Glutamatergic neuron (in vitro differentiated cells): ENCODE measurements around the gene ARL6IP4. TPM values are rescaled to one million over a fixed set of nuclear protein-coding genes. Genes with fewer than 3 reads are reported as not detected.

ENCODE experiments used
- DNase-seq: peaks from one replicate; pipeline ENCODE4 v3.0.0; 2022
- H3K27ac Mint-ChIP-seq: one replicate; pipeline ENCODE4 v1.8.0; 2020; ENCODE audit warnings: mild to moderate bottlenecking, mixed read lengths, inconsistent platforms; ENCODE audit not compliant: unreplicated experiment
- H3K27me3 Mint-ChIP-seq: one replicate; pipeline ENCODE4 v1.8.0; 2020; ENCODE audit warnings: mild to moderate bottlenecking, moderate library complexity, mixed read lengths, inconsistent platforms; ENCODE audit not compliant: unreplicated experiment
- H3K36me3 Mint-ChIP-seq: one replicate; pipeline ENCODE4 v1.8.0; 2020; ENCODE audit warnings: mild to moderate bottlenecking, mixed read lengths, inconsistent platforms; ENCODE audit not compliant: unreplicated experiment
- H3K4me1 Mint-ChIP-seq: one replicate; pipeline ENCODE4 v1.8.0; 2020; ENCODE audit warnings: mild to moderate bottlenecking, low read depth, mixed read lengths, inconsistent platforms; ENCODE audit not compliant: unreplicated experiment
- H3K4me3 Mint-ChIP-seq: one replicate; pipeline ENCODE4 v1.8.0; 2020; ENCODE audit warnings: mild to moderate bottlenecking, mixed read lengths, inconsistent platforms; ENCODE audit not compliant: unreplicated experiment
- H3K9me3 Mint-ChIP-seq: one replicate; pipeline ENCODE4 v1.8.0; 2020; ENCODE audit warnings: mild to moderate bottlenecking, moderate library complexity, mixed read lengths, inconsistent platforms; ENCODE audit not compliant: unreplicated experiment
- total RNA-seq: library from RNA; stranded (reverse); fragmentation: NEBNext Ultra II Directional; extraction: Animal tissue kit (Norgen Biotek cat#: 25700); gene quantifications from one replicate; pipeline ENCODE4 v1.2.1, GENCODE V29; 2021; ENCODE audit not compliant: unreplicated experiment
- TF ChIP-seq, protein P1 (sequence below): fragments of 200-600 bp; sonication (generic); IDR thresholded peaks from one replicate; pipeline ENCODE4 v1.5.0; 2021; ENCODE audit not compliant: partially characterized antibody, unreplicated experiment

ARL6IP4 gene
- total RNA-seq, 1 donor from 2014 or later = 122 TPM

DNA sequence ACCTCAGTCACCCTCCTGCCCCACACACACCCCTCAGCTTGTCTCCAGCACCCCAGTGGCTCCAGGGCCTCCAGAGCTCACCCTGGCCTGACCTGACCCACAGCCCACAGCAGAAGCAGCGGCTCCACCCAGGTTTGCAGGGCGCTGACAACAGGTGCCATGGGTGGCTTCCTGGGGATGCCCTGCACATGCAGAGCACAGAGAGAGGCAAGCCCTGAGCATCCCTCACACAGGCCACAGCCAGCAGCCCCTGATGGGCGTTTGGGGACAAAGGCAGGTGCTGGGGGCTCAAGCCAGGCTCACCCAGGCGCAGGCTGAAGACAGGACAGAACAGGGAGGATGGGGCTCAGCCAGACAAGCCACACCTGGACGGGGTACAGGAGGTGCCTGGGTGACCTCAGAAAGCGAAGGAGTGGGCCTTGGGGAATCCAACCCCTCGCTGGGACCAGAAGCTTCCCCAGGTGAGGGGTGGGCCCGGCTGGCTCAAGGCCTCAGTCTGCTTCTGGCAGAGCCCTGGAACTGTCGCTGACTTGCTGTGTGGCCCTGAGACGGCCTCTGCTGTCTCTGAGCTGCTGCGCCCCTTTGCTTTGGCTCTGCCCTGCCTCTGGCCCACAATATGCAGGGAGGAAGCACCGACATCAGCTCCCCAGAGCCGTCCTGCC lies 10.6 kb downstream of the ARL6IP4 start:
- Mint-ChIP-seq H3K4me3 (no peak overlapping the region), H3K27ac (no peak overlapping the region), H3K9me3 (no peaks in the 10 kb centered on the region), H3K27me3 (peaks cover 3% of the 10 kb centered on the region), H3K4me1 (no peaks in the 10 kb centered on the region), H3K36me3 (no peaks in the 10 kb centered on the region)
- no peak for DNase-seq
- TF ChIP-seq, protein P1, sequence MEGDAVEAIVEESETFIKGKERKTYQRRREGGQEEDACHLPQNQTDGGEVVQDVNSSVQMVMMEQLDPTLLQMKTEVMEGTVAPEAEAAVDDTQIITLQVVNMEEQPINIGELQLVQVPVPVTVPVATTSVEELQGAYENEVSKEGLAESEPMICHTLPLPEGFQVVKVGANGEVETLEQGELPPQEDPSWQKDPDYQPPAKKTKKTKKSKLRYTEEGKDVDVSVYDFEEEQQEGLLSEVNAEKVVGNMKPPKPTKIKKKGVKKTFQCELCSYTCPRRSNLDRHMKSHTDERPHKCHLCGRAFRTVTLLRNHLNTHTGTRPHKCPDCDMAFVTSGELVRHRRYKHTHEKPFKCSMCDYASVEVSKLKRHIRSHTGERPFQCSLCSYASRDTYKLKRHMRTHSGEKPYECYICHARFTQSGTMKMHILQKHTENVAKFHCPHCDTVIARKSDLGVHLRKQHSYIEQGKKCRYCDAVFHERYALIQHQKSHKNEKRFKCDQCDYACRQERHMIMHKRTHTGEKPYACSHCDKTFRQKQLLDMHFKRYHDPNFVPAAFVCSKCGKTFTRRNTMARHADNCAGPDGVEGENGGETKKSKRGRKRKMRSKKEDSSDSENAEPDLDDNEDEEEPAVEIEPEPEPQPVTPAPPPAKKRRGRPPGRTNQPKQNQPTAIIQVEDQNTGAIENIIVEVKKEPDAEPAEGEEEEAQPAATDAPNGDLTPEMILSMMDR = no peak

DNA sequence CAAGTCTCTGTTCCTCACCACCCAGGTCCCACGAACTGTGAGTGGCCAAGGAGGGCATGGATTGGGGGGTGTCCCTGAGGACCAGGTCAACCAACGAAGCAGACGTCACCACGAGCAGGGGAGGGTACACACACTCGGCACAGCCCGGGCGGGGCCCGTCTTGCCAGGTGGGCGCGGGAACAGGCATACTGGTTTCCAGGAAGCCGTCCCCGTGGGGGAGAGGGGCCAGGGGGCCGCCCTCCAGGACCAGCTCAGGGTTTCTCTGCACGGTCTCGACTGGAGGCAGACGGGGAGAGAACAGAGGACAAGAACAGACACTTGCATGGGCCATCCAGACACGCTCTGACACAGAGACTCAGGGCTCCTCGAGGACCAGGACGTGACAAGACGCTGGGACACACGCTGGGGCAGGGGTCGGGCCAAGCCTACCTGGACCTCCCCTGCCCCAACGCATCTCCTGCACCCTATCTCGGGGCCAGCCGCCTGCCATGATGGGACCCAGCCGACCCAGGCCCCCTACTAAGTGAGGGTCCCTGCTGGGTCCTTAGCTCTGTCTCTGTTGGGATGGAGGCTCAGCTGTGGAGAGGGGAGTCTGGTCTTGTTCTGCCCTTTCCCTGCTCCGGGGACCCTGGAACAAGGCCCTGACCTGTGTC lies 11.3 kb downstream of the ARL6IP4 start:
- H3K27ac Mint-ChIP-seq = no peak overlapping the region
- DNase-seq = no peak
- H3K9me3 Mint-ChIP-seq = no peaks in the 10 kb centered on the region
- H3K36me3 Mint-ChIP-seq = no peaks in the 10 kb centered on the region
- TF ChIP-seq, protein P1 = no peak
- no peaks in the 10 kb centered on the region for H3K4me1 Mint-ChIP-seq
- peaks cover 3% of the 10 kb centered on the region for H3K27me3 Mint-ChIP-seq
- H3K4me3 Mint-ChIP-seq = no peak overlapping the region

DNA sequence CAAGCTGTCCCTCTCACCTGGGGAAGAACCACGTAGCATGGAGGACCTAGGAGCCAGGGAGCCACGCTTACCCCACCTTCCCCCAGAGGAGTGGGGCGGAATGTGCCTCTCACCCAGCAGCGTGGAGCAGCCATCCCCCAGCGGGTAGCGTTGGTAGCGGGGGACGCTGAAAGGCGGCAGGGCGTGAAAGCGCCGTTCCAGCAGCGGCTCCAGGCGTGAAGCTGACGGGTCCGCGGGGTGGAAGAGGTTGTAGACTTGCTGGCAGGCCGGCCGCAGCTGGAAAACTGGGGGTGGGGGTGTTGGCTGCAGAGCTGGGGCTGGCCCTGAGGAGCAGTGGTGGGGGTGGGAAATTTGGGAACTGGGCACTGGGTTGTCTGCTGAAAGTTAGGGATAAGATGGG lies 11.9 kb downstream of the ARL6IP4 start:
- H3K4me3 Mint-ChIP-seq = no peak overlapping the region
- H3K27me3 Mint-ChIP-seq = peaks cover 6% of the 10 kb centered on the region
- H3K9me3 Mint-ChIP-seq = no peaks in the 10 kb centered on the region
- DNase-seq = no peak
- no peaks in the 10 kb centered on the region for H3K36me3 Mint-ChIP-seq
- H3K4me1 Mint-ChIP-seq = no peaks in the 10 kb centered on the region
- TF ChIP-seq, protein P1 = no peak
- H3K27ac Mint-ChIP-seq = no peak overlapping the region

DNA sequence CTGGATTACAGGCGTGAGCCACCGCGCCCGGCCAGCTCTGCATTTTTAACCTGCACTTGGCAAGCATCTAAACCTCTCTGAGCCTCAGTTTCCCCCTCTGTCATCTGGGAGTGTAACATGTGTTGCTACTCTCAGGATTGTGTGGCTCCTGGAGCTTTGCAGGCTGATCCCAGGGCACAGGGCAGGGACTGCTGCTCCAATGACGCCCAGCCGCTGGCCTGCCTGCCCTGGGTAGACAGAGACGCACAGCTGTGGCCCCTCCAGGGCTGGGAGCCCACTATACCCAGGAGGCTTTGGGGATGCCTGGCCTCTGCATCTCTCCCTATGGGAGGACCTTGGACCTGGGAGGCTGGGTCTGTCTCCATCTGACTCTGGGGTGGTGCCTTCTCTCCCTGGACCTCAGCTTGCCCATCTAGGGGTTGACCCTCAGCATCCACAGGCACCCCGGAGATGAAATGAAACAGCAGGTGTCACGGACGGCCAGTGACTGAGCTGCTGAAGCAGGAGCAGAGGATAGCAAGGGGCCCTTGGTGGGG lies 13.7 kb downstream of the ARL6IP4 start:
- Mint-ChIP-seq H3K4me1 (no peaks in the 10 kb centered on the region), H3K27me3 (peaks cover 5% of the 10 kb centered on the region)

More for the DNA sequence above, 13.7 kb downstream of the ARL6IP4 start:
- TF ChIP-seq, protein P1 = no peak
- H3K9me3 Mint-ChIP-seq = no peaks in the 10 kb centered on the region
- H3K4me3 Mint-ChIP-seq = no peak overlapping the region
- H3K27ac Mint-ChIP-seq = no peak overlapping the region
- DNase-seq = no peak
- H3K36me3 Mint-ChIP-seq = no peaks in the 10 kb centered on the region
